ENCODE measurements around the gene TNNT3. TPM values are rescaled to one million over a fixed set of nuclear protein-coding genes. Genes with fewer than 3 reads are reported as not detected.
A peak's percentile ranks its signal among the peaks of the same experiment; 100 is the strongest.

Gene TNNT3
- total RNA-seq, 4 donors from 2014 or later = 1.9 to 3.3 TPM; not detected in 2

DNA sequence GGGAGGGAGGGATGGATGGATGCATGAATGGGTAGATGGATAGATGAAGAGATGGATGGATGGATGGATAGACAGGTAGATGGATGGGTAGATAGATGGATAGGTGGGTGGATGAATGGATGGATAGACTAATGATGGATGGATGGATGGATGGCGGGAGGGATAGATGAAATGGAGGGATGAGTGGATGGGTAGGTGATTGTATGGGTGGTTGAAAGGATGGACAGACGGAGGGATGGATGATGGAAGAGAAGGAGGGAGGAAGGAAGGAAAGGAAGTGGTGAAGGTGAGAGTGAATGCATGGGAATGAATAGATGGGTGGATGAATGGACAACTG, 3.7 kb upstream of the TNNT3 start:
- DNase-seq = no peak
- no peaks in the 10 kb centered on the region for H3K27me3 ChIP-seq
- TF ChIP-seq, protein P1, sequence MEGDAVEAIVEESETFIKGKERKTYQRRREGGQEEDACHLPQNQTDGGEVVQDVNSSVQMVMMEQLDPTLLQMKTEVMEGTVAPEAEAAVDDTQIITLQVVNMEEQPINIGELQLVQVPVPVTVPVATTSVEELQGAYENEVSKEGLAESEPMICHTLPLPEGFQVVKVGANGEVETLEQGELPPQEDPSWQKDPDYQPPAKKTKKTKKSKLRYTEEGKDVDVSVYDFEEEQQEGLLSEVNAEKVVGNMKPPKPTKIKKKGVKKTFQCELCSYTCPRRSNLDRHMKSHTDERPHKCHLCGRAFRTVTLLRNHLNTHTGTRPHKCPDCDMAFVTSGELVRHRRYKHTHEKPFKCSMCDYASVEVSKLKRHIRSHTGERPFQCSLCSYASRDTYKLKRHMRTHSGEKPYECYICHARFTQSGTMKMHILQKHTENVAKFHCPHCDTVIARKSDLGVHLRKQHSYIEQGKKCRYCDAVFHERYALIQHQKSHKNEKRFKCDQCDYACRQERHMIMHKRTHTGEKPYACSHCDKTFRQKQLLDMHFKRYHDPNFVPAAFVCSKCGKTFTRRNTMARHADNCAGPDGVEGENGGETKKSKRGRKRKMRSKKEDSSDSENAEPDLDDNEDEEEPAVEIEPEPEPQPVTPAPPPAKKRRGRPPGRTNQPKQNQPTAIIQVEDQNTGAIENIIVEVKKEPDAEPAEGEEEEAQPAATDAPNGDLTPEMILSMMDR (IDR thresholded peaks at IDR 0.05) = no peak
- TF ChIP-seq POLR2A (IDR thresholded peaks at IDR 0.05) = no peak
- no peaks in the 10 kb centered on the region for H3K36me3 ChIP-seq
- 85 to 93% methylated on average over 2 of the region's 2 CpGs for WGBS, 2 donors (ENCODE audit: low coverage in 1 of 2)
- in situ Hi-C loops (cut with MboI; ENCODE audit: low pct_ligation_motif_present in 1 of 4, low pct_unique_long_range_greater_than_20kb in 1 of 4, low sequenced_read_pairs in 3 of 4) = no loop called here
- no peaks in the 10 kb centered on the region for H3K4me1 ChIP-seq
- no peak overlapping the region for H3K4me3 ChIP-seq
- H3K27ac ChIP-seq = no peak overlapping the region
- H3K9me3 ChIP-seq = no peaks in the 10 kb centered on the region
- intact Hi-C loops (cut with DNase I; ENCODE audit: low total_unique reads) = loop anchor here (1.0 kb wide), 1 partner anchor 22 kb away; no protein-coding TSS in a partner anchor

DNA sequence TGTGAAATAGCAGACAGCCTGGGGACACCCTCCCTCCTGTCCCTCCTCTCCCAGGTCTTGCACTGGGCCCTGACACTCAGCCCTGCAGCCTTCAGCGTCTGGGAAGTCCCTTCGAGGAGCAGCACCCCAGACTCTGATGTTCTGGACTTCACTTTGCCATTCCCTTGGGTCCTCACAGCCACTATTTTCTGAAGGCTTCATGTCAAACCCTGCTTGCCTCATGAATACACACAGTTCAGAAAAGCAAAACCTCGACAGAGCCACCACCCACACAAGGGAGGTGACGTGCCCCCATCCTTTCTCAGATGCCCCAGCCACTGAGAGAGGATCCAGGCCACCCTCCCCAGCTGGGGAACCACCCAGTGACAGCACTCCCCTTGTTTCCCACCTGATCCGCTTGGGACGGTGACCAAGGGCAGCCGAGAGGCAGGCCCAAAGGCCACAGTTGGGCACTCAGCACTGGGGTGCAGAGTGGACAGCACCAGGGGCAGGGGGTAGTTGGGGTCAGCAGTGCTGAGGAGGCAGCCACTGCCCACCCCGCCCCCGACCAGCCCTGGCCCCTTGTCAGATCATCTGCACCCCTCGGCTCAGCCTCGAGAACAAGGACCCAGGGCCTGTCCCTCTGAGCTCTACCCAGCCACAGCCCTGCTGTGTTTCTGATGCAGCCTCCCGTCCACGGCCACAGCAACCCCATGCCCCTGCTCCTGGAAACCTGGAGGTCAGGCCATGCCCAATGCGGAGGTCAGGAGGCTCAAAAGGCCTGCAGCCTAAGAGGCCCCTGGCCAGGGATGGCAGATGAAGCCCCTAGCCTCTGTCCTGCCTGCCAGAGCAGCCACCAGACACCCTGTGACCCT, 3.1 kb upstream of the TNNT3 start:
- no peak overlapping the region for H3K27ac ChIP-seq
- no peak overlapping the region for H3K4me3 ChIP-seq
- intact Hi-C loops (cut with DNase I; ENCODE audit: low total_unique reads) (loop anchor here (1.0 kb wide), 1 partner anchor 23 kb away; no protein-coding TSS in a partner anchor), in situ Hi-C loops (cut with MboI; ENCODE audit: low pct_ligation_motif_present in 1 of 4, low pct_unique_long_range_greater_than_20kb in 1 of 4, low sequenced_read_pairs in 3 of 4) (no loop called here)
- no peaks in the 10 kb centered on the region for H3K4me1 ChIP-seq
- H3K9me3 ChIP-seq = no peaks in the 10 kb centered on the region
- H3K27me3 ChIP-seq = no peaks in the 10 kb centered on the region
- TF ChIP-seq, protein P1 (IDR thresholded peaks at IDR 0.05) = no peak
- no peak for TF ChIP-seq EP300 (IDR thresholded peaks at IDR 0.05; ENCODE audit: low read depth)
- TF ChIP-seq POLR2A (IDR thresholded peaks at IDR 0.05) = no peak
- no peak for TF ChIP-seq POLR2AphosphoS5 (IDR thresholded peaks at IDR 0.05)
- H3K36me3 ChIP-seq = no peaks in the 10 kb centered on the region
- no peak for DNase-seq
- 60 to 69% methylated on average over 2 to 12 of the region's 14 CpGs for WGBS, 2 donors (ENCODE audit: low coverage in 1 of 2)

DNA sequence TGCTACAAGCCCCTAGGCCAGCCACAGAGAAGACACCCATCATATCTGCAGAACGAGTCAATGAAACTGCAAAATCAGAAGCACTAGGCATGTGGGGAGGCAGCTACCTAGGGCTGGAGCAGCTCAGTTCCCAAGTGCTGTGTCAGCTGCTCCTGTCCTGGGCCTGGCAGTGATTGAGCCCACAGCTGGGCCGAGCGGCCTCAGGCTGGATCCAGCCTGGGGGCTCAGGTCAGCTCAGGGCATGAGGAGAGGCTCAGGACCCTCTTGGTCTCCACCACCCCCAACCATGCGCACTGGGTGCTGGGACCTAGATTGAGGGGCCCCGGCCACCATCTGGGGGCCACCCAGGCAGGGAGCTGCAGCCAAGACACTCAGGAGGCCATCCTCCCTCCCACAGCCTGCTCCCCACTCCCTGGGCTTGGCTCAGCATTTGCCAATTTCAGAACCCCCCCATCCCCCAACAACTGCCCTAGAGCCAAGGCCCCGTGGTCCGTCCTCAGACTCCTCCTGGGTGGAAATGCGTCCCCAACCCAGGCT, 2.4 kb upstream of the TNNT3 start:
- Histone ChIP-seq H3K36me3 (no peaks in the 10 kb centered on the region), H3K9me3 (no peaks in the 10 kb centered on the region), H3K4me3 (no peak overlapping the region), H3K27me3 (no peaks in the 10 kb centered on the region), H3K4me1 (no peaks in the 10 kb centered on the region), H3K27ac (no peak overlapping the region)
- in situ Hi-C loops (cut with MboI; ENCODE audit: low pct_ligation_motif_present in 1 of 4, low pct_unique_long_range_greater_than_20kb in 1 of 4, low sequenced_read_pairs in 3 of 4) = no loop called here
- 40 to 41% methylated on average over 1 to 4 of the region's 8 CpGs for WGBS, 2 donors (ENCODE audit: low coverage in 1 of 2)
- intact Hi-C loops (cut with DNase I; ENCODE audit: low total_unique reads) = loop anchor here (1.0 kb wide), 1 partner anchor 24 kb away; no protein-coding TSS in a partner anchor
- no peak for TF ChIP-seq EP300 (IDR thresholded peaks at IDR 0.05; ENCODE audit: low read depth)
- no peak for TF ChIP-seq POLR2A (IDR thresholded peaks at IDR 0.05)
- no peak for TF ChIP-seq POLR2AphosphoS5 (IDR thresholded peaks at IDR 0.05)
- TF ChIP-seq, protein P1 (IDR thresholded peaks at IDR 0.05) = no peak
- no peak for DNase-seq

DNA sequence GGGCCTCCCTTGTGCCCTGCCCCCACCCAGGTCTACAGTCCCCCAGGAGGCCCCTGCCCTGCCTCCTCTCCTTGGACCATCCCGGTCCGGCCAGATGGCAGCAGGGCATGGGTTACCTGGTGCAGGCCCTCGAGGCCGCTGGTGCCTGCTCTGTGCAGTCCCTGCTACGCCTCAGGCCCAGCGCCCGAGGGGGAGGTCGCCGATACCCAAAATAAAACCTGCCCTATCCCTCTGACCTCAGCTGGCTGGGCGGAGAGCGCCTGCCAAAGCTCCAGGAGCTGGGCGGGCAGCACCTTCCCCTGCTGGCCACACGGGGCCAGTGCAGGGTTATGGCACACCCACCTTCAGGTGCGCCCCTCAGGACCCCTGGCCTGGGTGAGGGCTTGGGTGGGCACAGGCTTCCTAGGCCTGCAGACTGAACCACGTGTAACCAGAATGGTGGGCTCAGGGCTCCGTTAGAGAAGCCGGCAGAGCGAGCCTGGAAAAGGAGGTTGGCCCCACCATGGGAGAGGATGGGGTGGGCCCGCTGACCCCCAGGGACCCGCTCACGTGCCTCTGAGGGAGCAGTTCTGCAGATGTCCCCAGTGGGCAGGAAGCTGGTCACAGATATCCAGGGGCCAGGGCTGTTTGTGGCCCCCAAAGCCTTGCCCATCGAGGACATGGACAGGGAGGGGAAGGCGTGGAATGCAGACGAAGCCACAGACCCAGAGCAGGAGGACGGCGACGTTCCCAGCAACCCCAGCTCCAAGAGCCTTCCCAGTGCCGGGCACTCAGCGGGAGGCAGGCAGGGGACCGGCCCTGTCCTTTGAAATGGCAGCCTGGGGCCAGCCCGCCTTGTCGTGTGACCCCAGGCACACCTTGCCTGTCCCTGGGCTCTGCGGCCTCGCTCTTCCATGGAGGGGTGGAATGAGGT, 1.7 kb upstream of the TNNT3 start:
- in situ Hi-C loops (cut with MboI; ENCODE audit: low pct_ligation_motif_present in 1 of 4, low pct_unique_long_range_greater_than_20kb in 1 of 4, low sequenced_read_pairs in 3 of 4) (no loop called here), intact Hi-C loops (cut with DNase I; ENCODE audit: low total_unique reads) (no loop called here)
- H3K9me3 ChIP-seq = no peaks in the 10 kb centered on the region
- no peaks in the 10 kb centered on the region for H3K4me1 ChIP-seq
- H3K27me3 ChIP-seq = no peaks in the 10 kb centered on the region
- 64% methylated on average over 29 of the region's 34 CpGs; no CpG with 5 or more reads in 1 of the 2 donors for WGBS, 2 donors (ENCODE audit: low coverage in 1 of 2)
- no peak overlapping the region for H3K27ac ChIP-seq
- TF ChIP-seq, protein P1 (IDR thresholded peaks at IDR 0.05) = peak; percentile 46 to 59 (median 49)
- TF ChIP-seq POLR2AphosphoS5 (IDR thresholded peaks at IDR 0.05) (no peak), POLR2A (IDR thresholded peaks at IDR 0.05) (no peak), EP300 (IDR thresholded peaks at IDR 0.05; ENCODE audit: low read depth) (no peak)
- no peak overlapping the region for H3K4me3 ChIP-seq
- H3K36me3 ChIP-seq = no peaks in the 10 kb centered on the region
- no peak for DNase-seq
